SK-N-SH treated with all-trans-retinoic acid at 6 μM for 48 hours (cell line): ENCODE measurements around the gene CFAP70.

Experiments used
- ATAC-seq: fragments of 200-7000 bp; cut with Tn5 transposase; 3 replicates; pipeline ENCODE4 v1.9.1; 2020; ENCODE audit warnings: mild to moderate bottlenecking, moderate library complexity
- ARNTL ChIP-seq: fragments of 450-650 bp; formaldehyde crosslinking; IDR thresholded peaks from 2 replicates; pipeline ENCODE4 v1.5.0; 2020; ENCODE audit warnings: low read depth, mild to moderate bottlenecking, moderate library complexity, borderline replicate concordance
- BACH2 ChIP-seq: fragments of 250-450 bp; sonication (Bioruptor Pico); IDR thresholded peaks from 2 replicates; pipeline ENCODE4 v1.9.0; 2021; ENCODE audit warnings: mild to moderate bottlenecking, borderline replicate concordance
- CSDC2 ChIP-seq: fragments of 250-450 bp; sonication (Bioruptor Pico); IDR thresholded peaks from 2 replicates; pipeline ENCODE4 v1.5.0; 2020; ENCODE audit warnings: mild to moderate bottlenecking, moderate library complexity
- GLIS3 ChIP-seq: fragments of 250-450 bp; sonication (Bioruptor Pico); IDR thresholded peaks from 2 replicates; pipeline ENCODE4 v1.5.0; 2020; ENCODE audit warnings: mild to moderate bottlenecking, moderate library complexity
- ISL1 ChIP-seq: fragments of 250-450 bp; sonication (Bioruptor Pico); IDR thresholded peaks from 2 replicates; pipeline ENCODE4 v2.1.2; 2022; ENCODE audit warnings: mild to moderate bottlenecking, moderate library complexity
- OSR1 ChIP-seq: fragments of 250-450 bp; sonication (Bioruptor Pico); IDR thresholded peaks from 2 replicates; pipeline ENCODE4 v1.8.0; 2022; ENCODE audit warnings: moderate library complexity, mild to moderate bottlenecking, inconsistent platforms
- PPARA ChIP-seq: fragments of 250-450 bp; sonication (Bioruptor Pico); IDR thresholded peaks from 2 replicates; pipeline ENCODE4 v1.5.0; 2020; ENCODE audit warnings: mild to moderate bottlenecking, borderline replicate concordance
- RARB ChIP-seq: fragments of 250-450 bp; sonication (Bioruptor Pico); IDR thresholded peaks from 2 replicates; pipeline ENCODE4 v1.8.0; 2021; ENCODE audit warnings: mild to moderate bottlenecking, moderate library complexity
- SNAI2 ChIP-seq: fragments of 250-450 bp; sonication (Bioruptor Pico); IDR thresholded peaks from 2 replicates; pipeline ENCODE4 v1.5.0; 2020; ENCODE audit warnings: mild to moderate bottlenecking, moderate library complexity
- TCF4 ChIP-seq: fragments of 250-450 bp; sonication (Bioruptor Pico); IDR thresholded peaks from 2 replicates; pipeline ENCODE4 v1.8.0; 2021; ENCODE audit warnings: mild to moderate bottlenecking, moderate library complexity, borderline replicate concordance
- TOX ChIP-seq: fragments of 250-450 bp; sonication (Bioruptor Pico); IDR thresholded peaks from 2 replicates; pipeline ENCODE4 v1.8.0; 2021; ENCODE audit warnings: mild to moderate bottlenecking, moderate library complexity, borderline replicate concordance
- ZC3H10 ChIP-seq: fragments of 250-450 bp; sonication (Bioruptor Pico); IDR thresholded peaks from 2 replicates; pipeline ENCODE4 v1.5.1; 2021; ENCODE audit warnings: mild to moderate bottlenecking, moderate library complexity
- ZFP3 ChIP-seq: fragments of 250-450 bp; sonication (Bioruptor Pico); IDR thresholded peaks from 2 replicates; pipeline ENCODE4 v1.5.0; 2020; ENCODE audit warnings: mild to moderate bottlenecking, moderate library complexity
- ZFP30 ChIP-seq: fragments of 450-650 bp; formaldehyde crosslinking; IDR thresholded peaks from 2 replicates; pipeline ENCODE4 v1.5.0; 2022; ENCODE audit warnings: mild to moderate bottlenecking, moderate library complexity
- ZNF565 ChIP-seq: fragments of 450-650 bp; formaldehyde crosslinking; conservative IDR thresholded peaks from 2 replicates; pipeline ENCODE4 v1.5.0; 2020; ENCODE audit warnings: low read depth, mild to moderate bottlenecking, moderate library complexity
- ZNF70 ChIP-seq: fragments of 450-650 bp; formaldehyde crosslinking; IDR thresholded peaks from 2 replicates; pipeline ENCODE4 v1.5.0; 2020; ENCODE audit warnings: mild to moderate bottlenecking, moderate library complexity
- TF ChIP-seq, protein P1 (sequence below): fragments of 250-450 bp; sonication (Bioruptor Pico); IDR thresholded peaks from 2 replicates; pipeline ENCODE4 v1.8.0; 2020; ENCODE audit warnings: mild to moderate bottlenecking, moderate library complexity, borderline replicate concordance
- TF ChIP-seq, protein P2 (sequence below): fragments of 250-450 bp; sonication (Bioruptor Pico); IDR thresholded peaks from 2 replicates; pipeline ENCODE4 v1.8.0; 2021; ENCODE audit warnings: low read depth, mild to moderate bottlenecking, moderate library complexity, borderline replicate concordance
- TF ChIP-seq, protein P3 (sequence below): fragments of 250-450 bp; sonication (Bioruptor Pico); IDR thresholded peaks from 2 replicates; pipeline ENCODE4 v1.5.1; 2021; ENCODE audit warnings: mild to moderate bottlenecking, moderate library complexity
- TF ChIP-seq, protein P4 (sequence below): fragments of 250-450 bp; sonication (Bioruptor Pico); IDR thresholded peaks from 2 replicates; pipeline ENCODE4 v1.5.0; 2020; ENCODE audit warnings: mild to moderate bottlenecking, moderate library complexity

CFAP70 gene

DNA sequence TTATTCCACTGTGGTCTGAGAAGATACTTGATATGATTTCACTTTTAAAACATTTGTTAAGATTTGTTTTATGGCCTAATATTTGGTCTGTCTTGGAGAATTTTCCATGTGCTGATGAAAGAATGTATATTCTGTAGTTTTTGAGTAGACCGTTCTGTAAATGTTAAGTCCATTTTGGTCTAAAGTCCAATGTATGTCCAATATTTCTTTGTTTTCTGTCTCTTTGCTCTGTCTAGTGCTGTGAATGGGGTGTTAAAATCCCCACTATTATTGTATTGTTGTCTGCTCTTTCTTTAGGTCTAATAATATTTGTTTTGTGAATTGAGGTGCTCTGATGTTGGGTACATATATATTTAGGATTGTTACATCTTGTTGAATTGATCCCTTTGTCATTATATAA is 142.9 kb downstream of the CFAP70 start:
- TF ChIP-seq, protein P1, sequence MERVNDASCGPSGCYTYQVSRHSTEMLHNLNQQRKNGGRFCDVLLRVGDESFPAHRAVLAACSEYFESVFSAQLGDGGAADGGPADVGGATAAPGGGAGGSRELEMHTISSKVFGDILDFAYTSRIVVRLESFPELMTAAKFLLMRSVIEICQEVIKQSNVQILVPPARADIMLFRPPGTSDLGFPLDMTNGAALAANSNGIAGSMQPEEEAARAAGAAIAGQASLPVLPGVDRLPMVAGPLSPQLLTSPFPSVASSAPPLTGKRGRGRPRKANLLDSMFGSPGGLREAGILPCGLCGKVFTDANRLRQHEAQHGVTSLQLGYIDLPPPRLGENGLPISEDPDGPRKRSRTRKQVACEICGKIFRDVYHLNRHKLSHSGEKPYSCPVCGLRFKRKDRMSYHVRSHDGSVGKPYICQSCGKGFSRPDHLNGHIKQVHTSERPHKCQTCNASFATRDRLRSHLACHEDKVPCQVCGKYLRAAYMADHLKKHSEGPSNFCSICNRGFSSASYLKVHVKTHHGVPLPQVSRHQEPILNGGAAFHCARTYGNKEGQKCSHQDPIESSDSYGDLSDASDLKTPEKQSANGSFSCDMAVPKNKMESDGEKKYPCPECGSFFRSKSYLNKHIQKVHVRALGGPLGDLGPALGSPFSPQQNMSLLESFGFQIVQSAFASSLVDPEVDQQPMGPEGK (CRISPR knock-in tag): no peak
- TF ChIP-seq ZNF70: no peak
- no peak for TF ChIP-seq ZFP3
- no peak for TF ChIP-seq RARB
- TF ChIP-seq SNAI2 (CRISPR knock-in tag): no peak
- no peak for ATAC-seq

DNA sequence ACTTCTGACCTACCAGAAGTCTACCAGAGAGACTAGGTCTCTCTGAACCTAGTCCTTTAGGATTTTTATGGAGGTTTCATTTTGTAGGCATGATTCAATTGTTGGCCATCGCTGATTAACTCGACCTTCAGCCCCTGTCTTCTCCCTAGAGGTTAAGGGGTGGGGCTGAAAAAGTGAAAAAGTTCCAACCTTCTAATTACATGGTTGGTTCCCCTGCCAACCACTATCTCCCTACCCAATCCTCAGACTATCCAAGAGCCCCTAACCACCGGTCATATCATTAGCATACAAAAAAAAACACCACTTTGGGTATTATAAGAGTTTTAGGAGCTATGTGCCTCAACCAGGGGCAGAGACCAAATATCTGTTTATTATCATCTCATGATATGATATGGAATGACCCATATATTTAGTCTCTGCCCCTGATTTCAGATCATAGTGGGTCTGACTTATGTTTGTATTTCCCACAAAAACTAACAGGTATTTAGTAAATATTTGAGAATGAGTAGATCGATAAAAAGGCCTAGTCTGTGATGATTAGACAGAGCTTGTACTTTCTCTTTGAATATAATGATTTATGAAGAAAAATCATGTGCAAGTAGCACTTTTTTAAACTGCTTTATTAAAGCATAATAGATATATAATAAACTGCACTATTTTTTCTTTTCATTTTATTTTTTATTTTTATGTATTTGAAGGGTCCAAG is 147.4 kb downstream of the CFAP70 start:
- TF ChIP-seq RARB (no peak), ZFP30 (CRISPR knock-in tag) (no peak)
- TF ChIP-seq, protein P2, sequence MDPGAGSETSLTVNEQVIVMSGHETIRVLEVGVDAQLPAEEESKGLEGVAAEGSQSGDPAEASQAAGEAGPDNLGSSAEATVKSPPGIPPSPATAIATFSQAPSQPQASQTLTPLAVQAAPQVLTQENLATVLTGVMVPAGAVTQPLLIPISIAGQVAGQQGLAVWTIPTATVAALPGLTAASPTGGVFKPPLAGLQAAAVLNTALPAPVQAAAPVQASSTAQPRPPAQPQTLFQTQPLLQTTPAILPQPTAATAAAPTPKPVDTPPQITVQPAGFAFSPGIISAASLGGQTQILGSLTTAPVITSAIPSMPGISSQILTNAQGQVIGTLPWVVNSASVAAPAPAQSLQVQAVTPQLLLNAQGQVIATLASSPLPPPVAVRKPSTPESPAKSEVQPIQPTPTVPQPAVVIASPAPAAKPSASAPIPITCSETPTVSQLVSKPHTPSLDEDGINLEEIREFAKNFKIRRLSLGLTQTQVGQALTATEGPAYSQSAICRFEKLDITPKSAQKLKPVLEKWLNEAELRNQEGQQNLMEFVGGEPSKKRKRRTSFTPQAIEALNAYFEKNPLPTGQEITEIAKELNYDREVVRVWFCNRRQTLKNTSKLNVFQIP: no peak
- TF ChIP-seq, all 23 proteins: peak for 0
- no peak for ATAC-seq

DNA sequence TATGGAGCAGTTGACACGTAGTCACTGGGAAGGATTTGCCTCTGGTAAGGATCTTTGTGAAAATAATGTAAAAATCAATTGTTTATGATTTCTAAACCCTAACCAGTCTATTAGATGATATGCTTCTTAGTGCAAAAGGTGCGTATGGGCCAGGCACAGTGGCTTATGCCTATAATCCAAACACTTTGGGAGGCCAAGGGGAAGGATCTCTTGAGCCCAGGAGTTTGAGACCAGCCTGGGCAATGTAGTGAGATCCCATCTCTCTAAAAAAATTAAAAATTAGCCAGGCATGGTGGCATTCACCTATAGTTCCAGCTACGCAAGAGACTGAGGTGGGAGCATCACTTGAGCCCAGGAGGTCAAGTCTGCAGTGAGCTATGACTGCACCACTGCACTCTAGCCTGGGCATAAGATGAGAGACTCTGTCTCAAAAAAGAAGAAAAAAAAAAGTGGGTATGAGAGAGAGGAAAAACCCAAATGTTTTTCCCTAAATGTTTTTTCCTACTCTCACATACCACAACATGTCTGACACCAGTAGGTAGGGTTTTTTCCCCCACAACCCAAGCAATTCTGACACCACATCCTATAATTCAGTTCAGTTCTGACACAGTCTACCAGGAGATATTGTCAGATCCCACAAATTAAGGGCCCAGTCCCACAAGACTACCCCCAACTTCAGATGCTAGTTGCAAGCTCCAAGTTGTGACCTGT is 148.1 kb downstream of the CFAP70 start:
- no peak for ATAC-seq
- no peak for TF ChIP-seq ZC3H10 (CRISPR knock-in tag)
- TF ChIP-seq OSR1: no peak
- no peak for TF ChIP-seq ZFP30 (CRISPR knock-in tag)
- TF ChIP-seq TCF4 (CRISPR knock-in tag): no peak

DNA sequence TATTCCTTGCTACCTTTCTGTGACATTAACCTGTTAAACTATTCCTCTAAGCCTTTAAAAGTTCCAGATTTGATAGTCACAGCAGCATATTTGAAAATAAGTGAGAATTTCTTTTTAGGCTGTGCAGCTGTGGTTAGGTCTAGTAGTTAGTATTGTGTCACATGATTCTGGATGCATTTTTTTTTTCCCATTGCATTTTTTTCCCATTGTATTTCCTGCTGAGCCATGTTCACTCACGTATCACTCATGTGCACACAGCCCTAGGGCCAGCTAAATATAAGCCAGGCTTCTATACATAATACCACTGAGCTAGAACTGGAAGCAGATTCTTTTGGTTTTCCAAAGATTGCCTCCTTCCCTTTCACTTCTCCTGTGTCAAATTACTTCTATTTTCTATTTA is 149.0 kb downstream of the CFAP70 start:
- TF ChIP-seq, protein P1 (CRISPR knock-in tag): no peak
- TF ChIP-seq TOX (CRISPR knock-in tag) (no peak), ARNTL (CRISPR knock-in tag) (no peak), BACH2 (no peak)
- ATAC-seq: no peak

DNA sequence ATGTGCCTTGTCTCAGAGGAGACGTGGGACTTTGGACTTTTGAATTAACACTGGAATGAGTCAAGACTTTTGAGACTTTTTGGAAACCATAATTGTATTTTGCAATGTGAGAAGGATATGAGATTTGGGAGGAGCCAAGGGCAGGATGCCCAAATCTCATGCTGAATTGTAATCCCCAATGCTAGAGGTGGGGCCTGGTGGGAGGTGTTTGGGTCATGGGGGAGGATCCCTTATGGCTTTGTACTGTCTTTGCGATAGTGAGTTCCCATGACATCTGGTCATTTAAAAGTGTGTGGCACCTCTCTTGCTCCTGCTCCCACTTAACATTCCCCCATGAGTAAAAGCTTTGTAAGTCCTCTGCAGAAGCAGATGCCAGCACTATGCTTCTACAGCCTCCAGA is 150.8 kb downstream of the CFAP70 start:
- TF ChIP-seq, protein P3, sequence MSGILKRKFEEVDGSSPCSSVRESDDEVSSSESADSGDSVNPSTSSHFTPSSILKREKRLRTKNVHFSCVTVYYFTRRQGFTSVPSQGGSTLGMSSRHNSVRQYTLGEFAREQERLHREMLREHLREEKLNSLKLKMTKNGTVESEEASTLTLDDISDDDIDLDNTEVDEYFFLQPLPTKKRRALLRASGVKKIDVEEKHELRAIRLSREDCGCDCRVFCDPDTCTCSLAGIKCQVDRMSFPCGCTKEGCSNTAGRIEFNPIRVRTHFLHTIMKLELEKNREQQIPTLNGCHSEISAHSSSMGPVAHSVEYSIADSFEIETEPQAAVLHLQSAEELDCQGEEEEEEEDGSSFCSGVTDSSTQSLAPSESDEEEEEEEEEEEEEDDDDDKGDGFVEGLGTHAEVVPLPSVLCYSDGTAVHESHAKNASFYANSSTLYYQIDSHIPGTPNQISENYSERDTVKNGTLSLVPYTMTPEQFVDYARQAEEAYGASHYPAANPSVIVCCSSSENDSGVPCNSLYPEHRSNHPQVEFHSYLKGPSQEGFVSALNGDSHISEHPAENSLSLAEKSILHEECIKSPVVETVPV: no peak
- TF ChIP-seq BACH2 (no peak), RARB (no peak), ISL1 (CRISPR knock-in tag) (no peak), ZC3H10 (CRISPR knock-in tag) (no peak), GLIS3 (CRISPR knock-in tag) (no peak), TCF4 (CRISPR knock-in tag) (no peak), PPARA (CRISPR knock-in tag) (no peak), CSDC2 (CRISPR knock-in tag) (no peak), ZFP3 (no peak), ZNF70 (no peak), ZNF565 (CRISPR knock-in tag) (no peak)
- TF ChIP-seq, protein P1 (CRISPR knock-in tag): no peak
- TF ChIP-seq, protein P4, sequence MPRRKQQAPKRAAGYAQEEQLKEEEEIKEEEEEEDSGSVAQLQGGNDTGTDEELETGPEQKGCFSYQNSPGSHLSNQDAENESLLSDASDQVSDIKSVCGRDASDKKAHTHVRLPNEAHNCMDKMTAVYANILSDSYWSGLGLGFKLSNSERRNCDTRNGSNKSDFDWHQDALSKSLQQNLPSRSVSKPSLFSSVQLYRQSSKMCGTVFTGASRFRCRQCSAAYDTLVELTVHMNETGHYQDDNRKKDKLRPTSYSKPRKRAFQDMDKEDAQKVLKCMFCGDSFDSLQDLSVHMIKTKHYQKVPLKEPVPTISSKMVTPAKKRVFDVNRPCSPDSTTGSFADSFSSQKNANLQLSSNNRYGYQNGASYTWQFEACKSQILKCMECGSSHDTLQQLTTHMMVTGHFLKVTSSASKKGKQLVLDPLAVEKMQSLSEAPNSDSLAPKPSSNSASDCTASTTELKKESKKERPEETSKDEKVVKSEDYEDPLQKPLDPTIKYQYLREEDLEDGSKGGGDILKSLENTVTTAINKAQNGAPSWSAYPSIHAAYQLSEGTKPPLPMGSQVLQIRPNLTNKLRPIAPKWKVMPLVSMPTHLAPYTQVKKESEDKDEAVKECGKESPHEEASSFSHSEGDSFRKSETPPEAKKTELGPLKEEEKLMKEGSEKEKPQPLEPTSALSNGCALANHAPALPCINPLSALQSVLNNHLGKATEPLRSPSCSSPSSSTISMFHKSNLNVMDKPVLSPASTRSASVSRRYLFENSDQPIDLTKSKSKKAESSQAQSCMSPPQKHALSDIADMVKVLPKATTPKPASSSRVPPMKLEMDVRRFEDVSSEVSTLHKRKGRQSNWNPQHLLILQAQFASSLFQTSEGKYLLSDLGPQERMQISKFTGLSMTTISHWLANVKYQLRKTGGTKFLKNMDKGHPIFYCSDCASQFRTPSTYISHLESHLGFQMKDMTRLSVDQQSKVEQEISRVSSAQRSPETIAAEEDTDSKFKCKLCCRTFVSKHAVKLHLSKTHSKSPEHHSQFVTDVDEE (CRISPR knock-in tag): no peak
- TF ChIP-seq, all 23 proteins: peak for 0
- ATAC-seq: no peak
